ENCODE measurements around the gene ZNF200. TPM values are rescaled to one million over a fixed set of nuclear protein-coding genes. Genes with fewer than 3 reads are reported as not detected.
"Not testable (repeated sequence)": the region's sequence is repeated elsewhere in the genome, so short reads cannot be mapped to it uniquely, and the experiment has no call there.

Gene ZNF200
- total RNA-seq, 1 donor from 2014 or later: 13.4 TPM

GRCh38 chr16:3198334-3199072, 36.5 kb downstream of the ZNF200 start:
- Mint-ChIP-seq H3K27ac (ENCODE audit: unreplicated experiment) (no peak overlapping the region), H3K27me3 (ENCODE audit: unreplicated experiment) (peaks cover 9% of the 10 kb centered on the region)

GRCh38 chr16:3197694-3198333, 37.1 kb downstream of the ZNF200 start:
- H3K27me3 Mint-ChIP-seq (ENCODE audit: unreplicated experiment); H3K27ac Mint-ChIP-seq (ENCODE audit: unreplicated experiment); H3K4me3 Mint-ChIP-seq (ENCODE audit: unreplicated experiment); H3K4me1 Mint-ChIP-seq (ENCODE audit: unreplicated experiment); H3K36me3 Mint-ChIP-seq (ENCODE audit: low read depth, unreplicated experiment); H3K9me3 Mint-ChIP-seq (ENCODE audit: unreplicated experiment); DNase-seq (ENCODE audit: low spot score): not testable (repeated sequence)

More at GRCh38 chr16:3198334-3199072, 36.5 kb downstream of the ZNF200 start:
- no peak for DNase-seq (ENCODE audit: low spot score)
- no peak overlapping the region for H3K4me3 Mint-ChIP-seq (ENCODE audit: unreplicated experiment)
- TF ChIP-seq CTCF (IDR thresholded peaks at IDR 0.05; ENCODE audit: unreplicated experiment): no peak
- no peaks in the 10 kb centered on the region for H3K9me3 Mint-ChIP-seq (ENCODE audit: unreplicated experiment)
- no peaks in the 10 kb centered on the region for H3K36me3 Mint-ChIP-seq (ENCODE audit: low read depth, unreplicated experiment)
- H3K4me1 Mint-ChIP-seq (ENCODE audit: unreplicated experiment): no peaks in the 10 kb centered on the region

- H3K36me3 Mint-ChIP-seq (ENCODE audit: low read depth, unreplicated experiment): no peaks in the 10 kb centered on the region
- no peak overlapping the region for H3K27ac Mint-ChIP-seq (ENCODE audit: unreplicated experiment)
- no peak overlapping the region for H3K4me3 Mint-ChIP-seq (ENCODE audit: unreplicated experiment)
- H3K4me1 Mint-ChIP-seq (ENCODE audit: unreplicated experiment): peaks cover 5% of the 10 kb centered on the region
- no peak for DNase-seq (ENCODE audit: low spot score)
- H3K9me3 Mint-ChIP-seq (ENCODE audit: unreplicated experiment): peaks cover 3% of the 10 kb centered on the region
- H3K27me3 Mint-ChIP-seq (ENCODE audit: unreplicated experiment): peaks cover 19% of the 10 kb centered on the region
- TF ChIP-seq CTCF (IDR thresholded peaks at IDR 0.05; ENCODE audit: unreplicated experiment): no peak
These were observed 39.0 kb downstream of the ZNF200 start for GRCh38 chr16:3195975-3196374.

GRCh38 chr16:3194792-3195191, 40.2 kb downstream of the ZNF200 start:
- TF ChIP-seq CTCF (IDR thresholded peaks at IDR 0.05; ENCODE audit: unreplicated experiment): no peak
- peaks cover 1% of the 10 kb centered on the region for H3K36me3 Mint-ChIP-seq (ENCODE audit: low read depth, unreplicated experiment)
- DNase-seq (ENCODE audit: low spot score): no peak
- H3K27me3 Mint-ChIP-seq (ENCODE audit: unreplicated experiment): peaks cover 30% of the 10 kb centered on the region
- no peak overlapping the region for H3K27ac Mint-ChIP-seq (ENCODE audit: unreplicated experiment)
- H3K4me3 Mint-ChIP-seq (ENCODE audit: unreplicated experiment): no peak overlapping the region
- peaks cover 4% of the 10 kb centered on the region for H3K9me3 Mint-ChIP-seq (ENCODE audit: unreplicated experiment)
- peaks cover 10% of the 10 kb centered on the region for H3K4me1 Mint-ChIP-seq (ENCODE audit: unreplicated experiment)

GRCh38 chr16:3193221-3194212, 41.4 kb downstream of the ZNF200 start:
- Mint-ChIP-seq H3K27ac (ENCODE audit: unreplicated experiment) (no peak overlapping the region), H3K9me3 (ENCODE audit: unreplicated experiment) (peaks cover 4% of the 10 kb centered on the region), H3K36me3 (ENCODE audit: low read depth, unreplicated experiment) (peaks cover 4% of the 10 kb centered on the region), H3K27me3 (ENCODE audit: unreplicated experiment) (peaks cover 32% of the 10 kb centered on the region), H3K4me3 (ENCODE audit: unreplicated experiment) (no peak overlapping the region), H3K4me1 (ENCODE audit: unreplicated experiment) (peaks cover 17% of the 10 kb centered on the region)
- no peak for DNase-seq (ENCODE audit: low spot score)
- TF ChIP-seq CTCF (IDR thresholded peaks at IDR 0.05; ENCODE audit: unreplicated experiment): no peak
